DOHH2 (cell line): ENCODE data around the gene TRPM3.

Experiments used
- CTCF ChIP-seq: fragments of 200-600 bp; sonication (generic); IDR thresholded peaks from one replicate; pipeline ENCODE4 v1.5.1; 2014; ENCODE audit warnings: antibody characterized with exemption, mild to moderate bottlenecking, low read depth, low read length; ENCODE audit not compliant: poor library complexity, severe bottlenecking
- EZH2phosphoT487 ChIP-seq: fragments of 200-600 bp; sonication (generic); IDR thresholded peaks from 2 replicates; pipeline ENCODE4 v1.6.1; 2017; ENCODE audit warnings: borderline replicate concordance, mild to moderate bottlenecking, antibody characterized with exemption, low read length, moderate library complexity, mixed read lengths

DNA sequence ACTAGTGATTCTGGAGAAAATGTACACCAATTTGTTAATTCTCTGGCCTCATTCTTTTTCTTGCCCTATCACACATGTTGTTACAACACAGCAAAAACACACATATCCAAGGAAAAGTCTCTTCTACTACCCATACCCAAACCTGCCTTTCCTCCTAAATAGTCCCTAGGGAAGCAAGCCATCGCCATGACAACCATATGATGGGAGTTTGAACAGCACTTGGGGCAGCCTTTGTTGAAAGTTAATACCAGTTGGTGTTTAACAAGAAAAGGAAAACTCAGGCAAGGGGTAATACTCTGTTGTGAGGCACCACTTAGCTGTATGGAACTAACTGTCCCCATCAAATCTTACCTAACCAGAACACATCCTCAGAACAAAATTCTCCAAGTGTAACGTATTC, 1.7 kb downstream of the TRPM3 start:
- TF ChIP-seq CTCF (no peak), EZH2phosphoT487 (no peak)
